Measurements from ENCODE around the gene ATAD1. TPM values are rescaled to one million over a fixed set of nuclear protein-coding genes. Genes with fewer than 3 reads are reported as not detected.
"Not testable (repeated sequence)": the region's sequence is repeated elsewhere in the genome, so short reads cannot be mapped to it uniquely, and the experiment has no call there.

The ATAD1 gene
- total RNA-seq, 1 donor from 2014 or later, result 85.3 TPM

- no peak for DNase-seq
These were observed 63.8 kb downstream of the ATAD1 start for GRCh38 chr10:87753995-87754866.

DNA sequence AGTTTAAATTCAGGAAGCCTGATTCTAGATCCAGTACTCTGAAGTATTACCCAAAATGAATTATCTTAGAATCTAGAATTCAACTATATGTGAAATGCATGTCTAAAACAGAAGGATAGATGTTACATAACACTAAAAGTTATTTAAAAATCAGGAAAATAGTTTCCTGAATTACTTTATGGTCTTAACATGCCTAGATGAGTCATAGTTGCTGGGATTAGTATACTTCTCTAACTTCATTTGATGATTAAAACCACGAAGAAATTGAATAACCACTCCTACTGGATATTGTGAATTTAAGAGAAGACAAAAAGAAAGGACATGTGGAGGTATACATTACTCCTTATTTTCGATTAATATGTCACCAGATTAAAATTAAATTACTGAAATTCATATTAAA is 65.5 kb downstream of the ATAD1 start:
- no peak for DNase-seq

GRCh38 chr10:87751274-87751673 is 66.8 kb downstream of the ATAD1 start:
- DNase-seq, result no peak

DNA sequence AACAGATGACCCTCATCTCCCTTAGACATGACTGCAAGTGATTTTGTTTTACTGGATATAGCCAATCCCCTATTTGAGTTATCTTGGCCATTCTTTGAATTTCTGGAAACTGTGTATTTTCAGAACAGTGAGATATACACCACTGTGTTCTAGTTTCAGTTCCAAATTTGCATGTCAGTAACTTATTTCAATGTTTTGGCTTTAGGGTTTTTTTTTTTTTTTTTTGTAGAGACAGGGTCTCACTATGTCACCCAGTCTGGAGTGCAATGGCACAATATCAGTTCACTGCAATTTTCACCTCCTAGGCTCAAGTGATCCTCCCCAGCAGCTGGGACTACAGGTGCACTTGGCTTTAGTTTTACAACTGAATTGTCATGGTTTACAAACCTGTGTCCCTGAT is 67.2 kb downstream of the ATAD1 start:
- DNase-seq, result no peak

GRCh38 chr10:87750001-87750671 is 67.9 kb downstream of the ATAD1 start:
- DNase-seq, result no peak

GRCh38 chr10:87748244-87748643 is 69.8 kb downstream of the ATAD1 start:
- not testable (repeated sequence) for DNase-seq

DNA sequence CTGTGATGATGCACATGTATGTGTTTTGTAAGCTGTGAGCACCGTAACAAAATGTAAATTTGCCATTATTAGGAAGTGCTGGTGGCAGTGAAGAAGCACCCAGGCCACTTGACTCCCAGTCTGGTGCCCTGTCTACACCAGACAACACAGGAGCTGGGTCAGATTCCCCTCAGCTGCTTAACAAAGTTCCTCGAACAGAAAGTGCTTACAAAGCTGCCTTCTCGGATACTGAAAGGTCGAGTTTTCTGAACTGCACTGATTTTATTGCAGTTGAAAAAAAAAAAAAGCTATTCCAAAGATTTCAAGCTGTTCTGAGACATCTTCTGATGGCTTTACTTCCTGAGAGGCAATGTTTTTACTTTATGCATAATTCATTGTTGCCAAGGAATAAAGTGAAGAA is 71.1 kb downstream of the ATAD1 start:
- no peak for DNase-seq

DNA sequence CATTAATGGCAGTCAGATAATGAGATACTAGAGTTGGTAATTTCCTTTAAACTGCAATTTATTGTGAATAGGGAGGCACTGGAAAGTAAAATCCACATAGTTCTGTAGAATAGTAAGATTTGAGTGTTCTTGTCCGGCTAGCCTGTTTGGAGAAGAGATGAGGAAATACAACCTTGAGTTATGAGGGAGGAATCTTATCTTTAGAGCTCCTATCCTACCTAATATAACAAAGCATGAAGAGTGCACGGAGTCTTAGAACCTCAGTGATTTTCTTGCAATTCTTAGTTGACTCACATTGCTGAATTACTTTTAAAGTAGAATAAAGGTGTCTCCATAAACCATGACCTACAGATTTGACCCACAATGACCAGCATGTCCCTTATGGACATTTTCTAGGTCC is 73.4 kb downstream of the ATAD1 start:
- DNase-seq, result no peak

- DNase-seq, result not testable (repeated sequence)
These were observed 74.9 kb downstream of the ATAD1 start for GRCh38 chr10:87742992-87743610.

DNA sequence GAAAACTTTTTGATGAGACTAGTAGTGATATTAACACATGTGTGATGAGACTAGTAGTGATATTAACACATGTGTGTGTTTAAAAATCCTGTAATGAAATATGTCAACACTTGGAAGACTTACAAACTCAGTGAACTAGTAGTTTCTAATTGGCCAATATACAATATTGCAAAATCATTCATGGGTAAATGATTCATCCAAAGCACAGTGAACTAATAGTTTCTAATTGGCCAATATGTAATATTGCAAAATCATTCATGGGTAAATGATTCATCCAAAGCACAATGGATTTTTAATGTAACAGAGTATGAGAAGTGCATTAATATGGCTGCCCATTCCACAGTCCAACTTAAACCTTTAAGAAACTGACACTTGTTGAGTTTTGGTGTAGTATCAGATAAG is 77.8 kb downstream of the ATAD1 start:
- no peak for DNase-seq

- no peak for DNase-seq
These were observed 78.3 kb downstream of the ATAD1 start for GRCh38 chr10:87739703-87740102.

- DNase-seq, result not testable (repeated sequence)
These were observed 79.8 kb downstream of the ATAD1 start for GRCh38 chr10:87738253-87738652.

DNA sequence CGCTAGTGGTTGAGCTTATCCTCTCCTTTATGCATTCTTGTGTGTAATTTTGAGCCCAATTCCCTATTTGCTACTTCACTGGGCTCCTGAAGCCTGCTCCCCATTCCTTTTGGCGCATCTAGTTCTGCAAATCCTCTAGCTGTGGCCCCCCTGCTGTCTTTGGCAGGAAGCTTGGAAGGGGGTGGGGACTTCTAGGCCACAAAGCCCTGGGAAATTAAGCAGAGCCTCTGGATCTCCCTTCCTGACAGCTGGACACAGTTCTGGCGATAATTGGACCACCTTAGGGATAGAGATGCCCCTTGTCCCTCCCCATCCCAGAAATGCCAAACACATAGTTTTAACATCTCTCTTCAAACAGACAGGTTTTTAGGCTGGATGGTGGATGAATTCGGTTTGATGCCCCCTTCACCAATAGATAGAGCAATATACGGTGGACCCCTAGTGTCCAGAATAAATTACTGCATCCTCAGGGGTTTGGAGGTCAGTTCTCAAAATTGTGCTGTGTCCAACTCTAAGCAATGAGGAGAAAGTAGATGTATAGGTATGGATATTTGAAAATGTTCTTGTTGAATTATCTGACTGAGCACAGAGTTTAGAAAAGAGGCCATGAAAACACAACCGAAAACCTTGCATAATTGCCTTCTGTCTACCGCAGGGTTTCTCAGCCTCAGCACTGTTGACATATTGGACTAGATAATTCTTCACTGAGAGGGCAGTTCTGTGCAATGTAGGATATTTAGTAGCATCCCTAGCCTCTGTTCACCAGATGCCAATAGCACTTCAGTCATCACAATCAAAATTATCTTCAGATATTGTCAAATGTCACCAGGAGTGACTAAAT is 82.8 kb downstream of the ATAD1 start:
- DNase-seq, result no peak

DNA sequence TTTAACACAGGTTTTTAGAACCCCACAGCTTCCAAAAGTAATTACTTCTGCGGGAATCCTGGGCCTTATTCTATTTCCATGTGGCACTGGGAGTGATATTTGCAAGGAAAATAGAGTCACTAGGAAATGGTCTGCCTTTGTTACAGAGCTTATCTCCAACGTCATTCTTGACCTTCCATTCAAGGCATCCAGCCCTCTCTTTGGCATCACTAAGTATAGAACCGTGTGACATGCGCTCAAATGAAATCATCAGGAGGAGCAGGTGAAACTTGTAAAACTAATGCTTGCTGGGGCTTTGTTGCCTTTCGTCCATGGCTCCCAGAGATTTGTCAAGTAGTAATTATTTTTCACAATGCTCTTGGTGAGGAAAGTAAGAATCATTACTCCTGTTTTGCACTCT is 84.9 kb downstream of the ATAD1 start:
- DNase-seq, result no peak

DNA sequence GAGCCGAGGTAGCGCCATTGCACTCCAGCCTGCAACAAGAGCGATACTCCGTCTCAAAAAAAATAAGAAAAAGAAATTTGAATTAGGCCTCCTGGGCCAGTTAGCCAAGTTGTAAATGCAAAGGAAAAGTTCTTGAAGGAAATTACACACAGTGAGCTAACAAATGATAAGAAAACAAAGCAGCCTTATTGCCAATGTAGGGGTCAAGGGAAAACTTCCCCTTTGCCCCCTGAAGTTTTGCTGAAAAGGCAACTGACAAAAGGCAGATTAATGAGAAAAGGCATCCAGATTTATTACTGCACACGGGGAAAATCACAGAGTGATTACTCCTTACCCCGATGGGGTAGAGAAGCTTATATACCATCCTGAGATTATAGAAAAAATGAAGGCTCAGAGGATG is 88.1 kb downstream of the ATAD1 start:
- DNase-seq, result no peak

DNA sequence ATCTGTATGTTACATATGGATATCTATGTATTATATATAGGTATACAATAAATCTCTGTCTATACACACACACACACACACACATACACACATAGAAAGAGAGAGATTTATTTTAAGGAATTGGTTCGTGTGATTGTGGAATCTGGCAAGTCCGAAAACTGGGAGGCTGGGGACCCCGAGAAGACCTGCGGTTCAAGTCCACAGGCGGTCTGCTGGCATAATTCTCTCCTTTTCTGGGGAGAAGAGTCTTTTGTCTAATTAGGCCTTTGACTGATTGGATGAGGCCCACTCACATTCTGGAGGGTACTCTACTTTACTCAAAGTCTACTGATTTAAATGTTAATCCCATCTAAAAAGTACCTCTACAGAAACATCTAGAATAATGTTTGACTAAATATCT is 93.2 kb downstream of the ATAD1 start:
- no peak for DNase-seq

- DNase-seq, result no peak
These were observed 94.5 kb downstream of the ATAD1 start for GRCh38 chr10:87723500-87723899.

DNA sequence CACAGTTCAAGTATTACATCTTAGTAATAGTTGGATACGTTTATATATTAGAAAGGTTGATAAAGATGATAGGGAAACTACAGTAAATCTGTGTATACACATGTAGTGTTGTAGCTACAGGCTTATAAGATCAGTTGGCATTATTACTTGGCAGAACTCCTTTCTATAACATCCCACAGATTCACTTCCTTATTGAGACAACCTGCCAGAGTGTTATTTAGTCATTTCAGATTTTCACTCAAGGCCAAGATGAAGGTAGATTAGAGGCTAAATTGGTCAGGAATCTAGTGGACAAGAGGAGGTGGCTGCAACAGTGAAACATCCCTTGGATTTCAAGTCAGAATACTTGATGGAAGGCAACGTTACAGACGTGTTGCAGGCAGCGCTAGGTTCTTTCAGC is 95.3 kb downstream of the ATAD1 start:
- DNase-seq, result no peak

- DNase-seq, result no peak
These were observed 96.2 kb downstream of the ATAD1 start for GRCh38 chr10:87721781-87722180.

GRCh38 chr10:87720665-87721064 is 97.4 kb downstream of the ATAD1 start:
- DNase-seq, result no peak

- DNase-seq, result no peak
These were observed 101.7 kb downstream of the ATAD1 start for GRCh38 chr10:87716348-87716670.

DNA sequence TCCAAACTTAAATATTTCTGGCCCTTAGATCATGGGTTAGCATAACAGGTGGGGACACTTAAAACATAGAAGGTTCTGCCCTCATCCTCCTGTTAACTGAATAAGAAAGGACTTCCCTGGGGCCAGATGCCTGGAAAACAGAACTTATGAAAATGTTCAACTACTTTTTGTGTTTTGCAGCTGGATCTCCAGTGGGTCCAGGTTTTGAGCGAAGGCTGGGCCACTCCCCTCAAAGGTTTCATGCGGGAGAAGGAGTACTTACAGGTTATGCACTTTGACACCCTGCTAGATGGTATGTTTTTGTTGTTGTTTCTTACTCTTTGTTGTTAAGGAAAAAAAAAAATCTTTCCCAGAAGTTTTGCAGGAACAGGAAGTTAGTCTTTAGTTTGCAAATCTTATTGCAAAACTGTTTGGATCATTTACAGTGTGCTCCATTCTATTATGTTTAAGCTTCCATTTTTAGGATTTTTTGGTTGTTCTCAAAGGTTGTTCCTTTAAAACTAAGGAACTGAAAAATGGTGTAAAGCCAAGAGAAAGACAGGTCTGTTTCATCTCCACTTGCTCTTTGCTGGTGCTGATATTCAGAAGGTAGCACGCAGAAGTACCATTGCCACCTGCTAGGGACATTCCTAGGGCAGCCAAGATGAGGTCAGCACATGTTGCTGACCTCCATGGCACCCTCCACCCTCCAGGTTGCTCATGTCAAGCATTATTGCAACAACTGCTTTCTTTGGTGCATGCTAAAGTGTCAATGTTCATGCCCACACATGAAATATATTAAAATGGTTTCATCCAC is 102.3 kb downstream of the ATAD1 start:
- no peak for DNase-seq
